DND-41 (cell line): ENCODE data around the gene ARF1.

ENCODE experiments used
- ATAC-seq: fragments of 200-7000 bp; cut with Tn5 transposase; 3 replicates; pipeline ENCODE4 v1.9.1; 2021; ENCODE audit warnings: low read depth; ENCODE audit not compliant: insufficient read depth
- DNase-seq: peaks from one replicate; pipeline ENCODE4 v3.0.0-alpha.2; 2020
- H2AFZ ChIP-seq: 2 replicates; pipeline ENCODE4 v1.6.0; 2012; ENCODE audit warnings: low read depth, low read length
- H3K27ac ChIP-seq: 2 replicates; pipeline ENCODE4 v1.5.1; 2012; ENCODE audit warnings: low read length, inconsistent platforms
- H3K27me3 ChIP-seq: fragments of 200-600 bp; sonication (generic); 2 replicates; pipeline ENCODE4 v1.6.0; 2012; ENCODE audit warnings: low read length, mild to moderate bottlenecking, inconsistent platforms; ENCODE audit not compliant: insufficient read depth, poor library complexity
- H3K36me3 ChIP-seq: 2 replicates; pipeline ENCODE4 v1.5.1; 2012; ENCODE audit warnings: low read length, inconsistent platforms; ENCODE audit not compliant: insufficient read depth
- H3K4me1 ChIP-seq: 2 replicates; pipeline ENCODE4 v1.5.1; 2012; ENCODE audit warnings: mild to moderate bottlenecking, low read length; ENCODE audit not compliant: insufficient read depth
- H3K4me2 ChIP-seq: 2 replicates; pipeline ENCODE4 v1.6.0; 2012; ENCODE audit warnings: mild to moderate bottlenecking, moderate library complexity, low read length, inconsistent platforms; ENCODE audit not compliant: insufficient read depth
- H3K4me3 ChIP-seq, 2 experiments: fragments of 200-600 bp in 1 of 2; shearing (Covaris generic) in 1 of 2; 2 replicates each; pipeline ENCODE4 v1.5.1; 2012 to 2016; ENCODE audit warnings: inconsistent platforms in 2 of 2, low read length in 2 of 2, mild to moderate bottlenecking in 2 of 2, low read depth in 1 of 2, moderate library complexity in 1 of 2
- H3K79me2 ChIP-seq: 2 replicates; pipeline ENCODE4 v1.6.0; 2012; ENCODE audit warnings: low read length, inconsistent platforms; ENCODE audit not compliant: insufficient read depth
- H3K9ac ChIP-seq: 2 replicates; pipeline ENCODE4 v1.6.0; 2012; ENCODE audit warnings: low read depth, mild to moderate bottlenecking, inconsistent platforms, low read length, moderate library complexity
- H3K9me3 ChIP-seq: 2 replicates; pipeline ENCODE4 v1.5.1; 2012; ENCODE audit warnings: low read length, moderate library complexity, mild to moderate bottlenecking, inconsistent platforms; ENCODE audit not compliant: insufficient read depth, severe bottlenecking
- H4K20me1 ChIP-seq: 2 replicates; pipeline ENCODE4 v1.6.0; 2012; ENCODE audit warnings: low read length; ENCODE audit not compliant: insufficient read depth
- EZH2 ChIP-seq: IDR thresholded peaks from 3 replicates; pipeline ENCODE4 v1.6.1; 2012; ENCODE audit warnings: borderline replicate concordance, low read depth, mild to moderate bottlenecking, moderate library complexity, low read length, inconsistent platforms; ENCODE audit not compliant: severe bottlenecking
- TF ChIP-seq, protein P1 (sequence below): IDR thresholded peaks from 2 replicates; pipeline ENCODE4 v1.5.1; 2012; ENCODE audit warnings: borderline replicate concordance, low read length, moderate library complexity, mild to moderate bottlenecking; ENCODE audit not compliant: poor library complexity, severe bottlenecking; ENCODE audit errors: extremely low read depth

Gene ARF1

GRCh38 chr1:228074954-228075730 lies 7.4 kb upstream of the ARF1 start:
- peaks cover 9% of the 10 kb centered on the region for H3K79me2 ChIP-seq
- TF ChIP-seq EZH2: no peak
- TF ChIP-seq, protein P1, sequence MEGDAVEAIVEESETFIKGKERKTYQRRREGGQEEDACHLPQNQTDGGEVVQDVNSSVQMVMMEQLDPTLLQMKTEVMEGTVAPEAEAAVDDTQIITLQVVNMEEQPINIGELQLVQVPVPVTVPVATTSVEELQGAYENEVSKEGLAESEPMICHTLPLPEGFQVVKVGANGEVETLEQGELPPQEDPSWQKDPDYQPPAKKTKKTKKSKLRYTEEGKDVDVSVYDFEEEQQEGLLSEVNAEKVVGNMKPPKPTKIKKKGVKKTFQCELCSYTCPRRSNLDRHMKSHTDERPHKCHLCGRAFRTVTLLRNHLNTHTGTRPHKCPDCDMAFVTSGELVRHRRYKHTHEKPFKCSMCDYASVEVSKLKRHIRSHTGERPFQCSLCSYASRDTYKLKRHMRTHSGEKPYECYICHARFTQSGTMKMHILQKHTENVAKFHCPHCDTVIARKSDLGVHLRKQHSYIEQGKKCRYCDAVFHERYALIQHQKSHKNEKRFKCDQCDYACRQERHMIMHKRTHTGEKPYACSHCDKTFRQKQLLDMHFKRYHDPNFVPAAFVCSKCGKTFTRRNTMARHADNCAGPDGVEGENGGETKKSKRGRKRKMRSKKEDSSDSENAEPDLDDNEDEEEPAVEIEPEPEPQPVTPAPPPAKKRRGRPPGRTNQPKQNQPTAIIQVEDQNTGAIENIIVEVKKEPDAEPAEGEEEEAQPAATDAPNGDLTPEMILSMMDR: no peak
- no peaks in the 10 kb centered on the region for H3K27me3 ChIP-seq
- no peak overlapping the region for H3K4me2 ChIP-seq
- ATAC-seq: no peak
- no peak for DNase-seq
- H3K4me3 ChIP-seq: no peak overlapping the region
- H4K20me1 ChIP-seq: peaks cover 55% of the 10 kb centered on the region
- H2AFZ ChIP-seq: no peak overlapping the region
- H3K27ac ChIP-seq: no peak overlapping the region
- no peaks in the 10 kb centered on the region for H3K36me3 ChIP-seq
- H3K9ac ChIP-seq: no peak overlapping the region
- no peaks in the 10 kb centered on the region for H3K9me3 ChIP-seq
- H3K4me1 ChIP-seq: peaks cover 6% of the 10 kb centered on the region; the same call in 1 of the 2 replicates

GRCh38 chr1:228075801-228076271 lies 6.7 kb upstream of the ARF1 start:
- Histone ChIP-seq H3K27ac (no peak overlapping the region), H3K9ac (no peak overlapping the region), H3K4me2 (no peak overlapping the region), H3K4me3 (no peak overlapping the region), H3K9me3 (no peaks in the 10 kb centered on the region), H3K36me3 (no peaks in the 10 kb centered on the region), H3K27me3 (no peaks in the 10 kb centered on the region), H4K20me1 (peaks cover 56% of the 10 kb centered on the region), H2AFZ (no peak overlapping the region), H3K79me2 (peaks cover 14% of the 10 kb centered on the region), H3K4me1 (peaks cover 10% of the 10 kb centered on the region)
- DNase-seq: no peak
- no peak for ATAC-seq
- no peak for TF ChIP-seq EZH2
- TF ChIP-seq, protein P1: no peak

GRCh38 chr1:228076796-228077430 lies 5.6 kb upstream of the ARF1 start:
- Histone ChIP-seq H3K36me3 (no peaks in the 10 kb centered on the region; the same call in 1 of the 2 replicates), H4K20me1 (peaks cover 62% of the 10 kb centered on the region), H3K4me3 (no peak overlapping the region), H3K9ac (no peak overlapping the region), H3K79me2 (peaks cover 25% of the 10 kb centered on the region), H3K9me3 (no peaks in the 10 kb centered on the region), H3K27me3 (no peaks in the 10 kb centered on the region), H3K27ac (no peak overlapping the region), H2AFZ (no peak overlapping the region), H3K4me1 (peaks cover 19% of the 10 kb centered on the region), H3K4me2 (no peak overlapping the region)
- DNase-seq (no peak), ATAC-seq (no peak)
- TF ChIP-seq EZH2: no peak
- TF ChIP-seq, protein P1: no peak
